ENCODE data around the gene TPM2. TPM values are rescaled to one million over a fixed set of nuclear protein-coding genes. Genes with fewer than 3 reads are reported as not detected.

TPM2 gene
- polyA plus RNA-seq, 1 of the 3 experiments (the other 2 are of a cell fraction), result 620 TPM

- ChIA-PET CTCF (interaction anchor here (0.7 to 9.7 kb wide), 19 partner anchors 9 to 149 kb away, joined by 3 to 103 read pairs (median 7); partner anchors contain the start of genes ARHGEF39, CCDC107, GBA2 and RGP1), POLR2A (interaction anchor here (1.2 to 3.1 kb wide), 10 partner anchors 11 to 75 kb away, joined by 3 to 28 read pairs (median 8); partner anchors contain the start of genes ARHGEF39, CCDC107, GBA2 and RGP1)
- Histone ChIP-seq H3F3A (replicated peaks; ENCODE audit: insufficient read depth) (peaks cover 66% of the 10 kb centered on the region), H3K27ac (ENCODE audit: low read depth in 2 of 2, low read length in 1 of 2) (peak overlapping the region; percentile 88 to 94), H3K9ac (peak overlapping the region; percentile 94), H3K27me3 (ENCODE audit: insufficient read depth) (no peaks in the 10 kb centered on the region), H2AFZ (ENCODE audit: low read depth) (0 out of 2 replicates have a peak overlapping the region, but pooled peaks have one; percentile 27), H3K79me2 (ENCODE audit: insufficient read depth) (peaks cover 67% of the 10 kb centered on the region), H3K4me2 (peak overlapping the region; percentile 84), H3K4me1 (ENCODE audit: control insufficient read depth in 1 of 2, insufficient read depth in 2 of 2, low read depth in 1 of 2, low read length in 1 of 2) (peaks cover 27 to 42% of the 10 kb centered on the region in 2 experiments), H3K36me3 (replicated peaks in 1 of 2; ENCODE audit: control insufficient read depth in 1 of 2, insufficient read depth in 2 of 2, low read length in 1 of 2) (peaks cover 33 to 42% of the 10 kb centered on the region in 2 experiments), H3K4me3 (ENCODE audit: low read depth in 2 of 2, low read length in 1 of 2) (peak overlapping the region; percentile 89 to 96), H3K9me3 (no peaks in the 10 kb centered on the region), H4K20me1 (ENCODE audit: insufficient read depth) (peaks cover 14% of the 10 kb centered on the region), H3K9me2 (no peaks in the 10 kb centered on the region)
- TF ChIP-seq SIN3A (IDR thresholded peaks at IDR 0.05; ENCODE audit: borderline replicate concordance, low read depth, low read length) (peak; percentile 57; the same call in 1 of the 2 replicates), MAX (IDR thresholded peaks at IDR 0.05; ENCODE audit: low read depth) (no peak), CHD2 (IDR thresholded peaks at IDR 0.05; ENCODE audit: low read length, partially characterized antibody) (peak; percentile 6), CTCF (IDR thresholded peaks at IDR 0.05) (peak; percentile 33), SMC3 (IDR thresholded peaks at IDR 0.05; ENCODE audit: low read depth, low read length) (no peak)
- peak; percentile 43 for DNase-seq
- 0% methylated on average over 14 of the region's 14 CpGs for WGBS (ENCODE audit: low lambda C conversion rate)
Measured at GRCh38 chr9:35732800-35733541, 43.2 kb upstream of the TPM2 start.

GRCh38 chr9:35732185-35732799 is 42.6 kb upstream of the TPM2 start, which contains the start of the genes CREB3 and TLN1:
TSS of gene CREB3 (plus strand) at chr9:35732666. CDS start at chr9:35732773, 107 bp downstream.
TSS of gene TLN1 (minus strand) at chr9:35732195. CDS start at chr9:35725694, 6,501 bp downstream.
- Histone ChIP-seq H3K4me1 (ENCODE audit: control insufficient read depth in 1 of 2, insufficient read depth in 2 of 2, low read depth in 1 of 2, low read length in 1 of 2) (peaks cover 34 to 49% of the 10 kb centered on the region in 2 experiments), H3F3A (replicated peaks; ENCODE audit: insufficient read depth) (peaks cover 68% of the 10 kb centered on the region), H3K79me2 (ENCODE audit: insufficient read depth) (peaks cover 74% of the 10 kb centered on the region), H3K27me3 (ENCODE audit: insufficient read depth) (no peaks in the 10 kb centered on the region), H4K20me1 (ENCODE audit: insufficient read depth) (peaks cover 16% of the 10 kb centered on the region), H3K4me2 (peak within 1 kb of the TSS; percentile 91), H3K36me3 (replicated peaks in 1 of 2; ENCODE audit: control insufficient read depth in 1 of 2, insufficient read depth in 2 of 2, low read length in 1 of 2) (peaks cover 26 to 35% of the 10 kb centered on the region in 2 experiments), H2AFZ (ENCODE audit: low read depth) (0 out of 2 replicates have a peak within 1 kb of the TSS, but pooled peaks have one; percentile 27), H3K4me3 (ENCODE audit: low read depth in 2 of 2, low read length in 1 of 2) (peak within 1 kb of the TSS; percentile 89 to 96), H3K27ac (ENCODE audit: low read depth in 2 of 2, low read length in 1 of 2) (peak within 1 kb of the TSS; percentile 88 to 94), H3K9me2 (no peaks in the 10 kb centered on the region), H3K9me3 (no peaks in the 10 kb centered on the region), H3K9ac (peak within 1 kb of the TSS; percentile 94)
- peak; percentile 97 for DNase-seq
- POLR2A ChIA-PET, result interaction anchor here (0.8 to 3.1 kb wide), 12 partner anchors 11 to 74 kb away, joined by 3 to 28 read pairs (median 6); partner anchors contain the start of genes ARHGEF39, CCDC107, GBA2 and RGP1
- 0% methylated on average over 13 of the region's 49 CpGs for WGBS (ENCODE audit: low lambda C conversion rate)
- CTCF ChIA-PET, result interaction anchor here (0.7 to 9.7 kb wide), 23 partner anchors 9 to 150 kb away, joined by 3 to 103 read pairs (median 5); partner anchors contain the start of genes ARHGEF39, CCDC107, GBA2 and HINT2
- TF ChIP-seq FOSL2 (IDR thresholded peaks at IDR 0.05; ENCODE audit: borderline replicate concordance, low read depth), result peak; percentile 20; the same call in 1 of the 2 replicates
- TF ChIP-seq GABPA (IDR thresholded peaks at IDR 0.05; ENCODE audit: low read depth), result peak; percentile 94
- TF ChIP-seq CTCF (IDR thresholded peaks at IDR 0.05), result peak; percentile 22; the same call in 1 of the 2 replicates
- TF ChIP-seq SMC3 (IDR thresholded peaks at IDR 0.05; ENCODE audit: low read depth, low read length), result no peak; the same call in 1 of the 2 replicates
- TF ChIP-seq ZBTB33 (IDR thresholded peaks at IDR 0.05; ENCODE audit: borderline replicate concordance, low read depth), result no peak; the same call in 1 of the 2 replicates
- TF ChIP-seq MAX (IDR thresholded peaks at IDR 0.05; ENCODE audit: low read depth), result peak; percentile 81
- TF ChIP-seq RFX5 (IDR thresholded peaks at IDR 0.05; ENCODE audit: low read length), result peak; percentile 32; the same call in 1 of the 2 replicates
- 0 out of 2 replicates have a peak, but pooled peaks have one; percentile 26 for TF ChIP-seq YY1 (IDR thresholded peaks at IDR 0.05; ENCODE audit: low read depth)
- TF ChIP-seq PBX3 (IDR thresholded peaks at IDR 0.05), result no peak; the same call in 1 of the 2 replicates
- peak; percentile 46; the same call in 1 of the 2 replicates for TF ChIP-seq FOXM1 (IDR thresholded peaks at IDR 0.05; ENCODE audit: low read depth)
- TF ChIP-seq CHD2 (IDR thresholded peaks at IDR 0.05; ENCODE audit: low read length, partially characterized antibody), result peak; percentile 65
- TF ChIP-seq ELF1 (IDR thresholded peaks at IDR 0.05), result peak; percentile 90
- no peak for TF ChIP-seq JUND (IDR thresholded peaks at IDR 0.05)
- peak; percentile 82 for TF ChIP-seq SIN3A (IDR thresholded peaks at IDR 0.05; ENCODE audit: borderline replicate concordance, low read depth, low read length)

Data from SK-N-SH (cell line).